Measurements from ENCODE around the gene ALK. TPM values are rescaled to one million over a fixed set of nuclear protein-coding genes. Genes with fewer than 3 reads are reported as not detected.

ALK gene
- total and polyA plus RNA-seq, 2 donors (not counting 1 experiment from before 2014, with no cell fraction given): not detected

- no peak overlapping the region for H3K9ac ChIP-seq (ENCODE audit: low read length)
- H3K27me3 Mint-ChIP-seq: peaks cover 19% of the 10 kb centered on the region
- 100% methylated on average over 1 of the region's 5 CpGs for whole genome bisulfite sequencing (ENCODE audit: insufficient coverage)
- ChIA-PET POLR2A (no interaction called here), CTCF (no interaction called here)
- H3K4me1 Mint-ChIP-seq: no peaks in the 10 kb centered on the region
- intact Hi-C loops (cut with micrococcal nuclease): no loop called here
- TF ChIP-seq EZH2 (IDR thresholded peaks at IDR 0.05; ENCODE audit: borderline replicate concordance, insufficient read depth, low read depth, low read length, poor library complexity, severe bottlenecking): no peak
- TF ChIP-seq, protein P1, sequence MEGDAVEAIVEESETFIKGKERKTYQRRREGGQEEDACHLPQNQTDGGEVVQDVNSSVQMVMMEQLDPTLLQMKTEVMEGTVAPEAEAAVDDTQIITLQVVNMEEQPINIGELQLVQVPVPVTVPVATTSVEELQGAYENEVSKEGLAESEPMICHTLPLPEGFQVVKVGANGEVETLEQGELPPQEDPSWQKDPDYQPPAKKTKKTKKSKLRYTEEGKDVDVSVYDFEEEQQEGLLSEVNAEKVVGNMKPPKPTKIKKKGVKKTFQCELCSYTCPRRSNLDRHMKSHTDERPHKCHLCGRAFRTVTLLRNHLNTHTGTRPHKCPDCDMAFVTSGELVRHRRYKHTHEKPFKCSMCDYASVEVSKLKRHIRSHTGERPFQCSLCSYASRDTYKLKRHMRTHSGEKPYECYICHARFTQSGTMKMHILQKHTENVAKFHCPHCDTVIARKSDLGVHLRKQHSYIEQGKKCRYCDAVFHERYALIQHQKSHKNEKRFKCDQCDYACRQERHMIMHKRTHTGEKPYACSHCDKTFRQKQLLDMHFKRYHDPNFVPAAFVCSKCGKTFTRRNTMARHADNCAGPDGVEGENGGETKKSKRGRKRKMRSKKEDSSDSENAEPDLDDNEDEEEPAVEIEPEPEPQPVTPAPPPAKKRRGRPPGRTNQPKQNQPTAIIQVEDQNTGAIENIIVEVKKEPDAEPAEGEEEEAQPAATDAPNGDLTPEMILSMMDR (IDR thresholded peaks at IDR 0.05): no peak
- peaks cover 0 to 3% (median 0%) of the 10 kb centered on the region in 4 experiments for H3K27me3 ChIP-seq (replicated peaks in 1 of 4; ENCODE audit: control extremely low read depth in 1 of 4, control insufficient read depth in 3 of 4, insufficient read depth in 4 of 4, low read length in 3 of 4)
- H3K27ac ChIP-seq (ENCODE audit: low read length in 2 of 2): no peak overlapping the region
- H3K27ac Mint-ChIP-seq: no peak overlapping the region
- no peak overlapping the region for H3K4me2 ChIP-seq (replicated peaks; ENCODE audit: low read depth, low read length, poor library complexity, severe bottlenecking)
- no peak overlapping the region for H3K4me3 Mint-ChIP-seq
- no peak overlapping the region for H2AFZ ChIP-seq (ENCODE audit: insufficient read depth, low read depth, low read length, poor library complexity, severe bottlenecking)
- peaks cover 0 to 3% (median 1%) of the 10 kb centered on the region in 3 donors for H3K9me3 ChIP-seq (ENCODE audit: control extremely low read depth in 1 of 3, control insufficient read depth in 2 of 3, insufficient read depth in 1 of 3, low read length in 2 of 3)
- no peak overlapping the region for H3K4me3 ChIP-seq (ENCODE audit: control extremely low read depth in 1 of 5, extremely low read depth in 1 of 5, insufficient read depth in 1 of 5, low read depth in 2 of 5, low read length in 4 of 5)
- H3K36me3 ChIP-seq (replicated peaks in 1 of 2; ENCODE audit: control extremely low read depth in 1 of 2, control insufficient read depth in 1 of 2, extremely low read depth in 1 of 2, insufficient read depth in 2 of 2, low read length in 1 of 2): no peaks in the 10 kb centered on the region
- H3K4me1 ChIP-seq (ENCODE audit: control insufficient read depth in 2 of 2, insufficient read depth in 2 of 2, low read length in 2 of 2): no peaks in the 10 kb centered on the region
- H3K79me2 ChIP-seq (ENCODE audit: control insufficient read depth, insufficient read depth, low read length): no peaks in the 10 kb centered on the region
- DNase-seq (no peak), ATAC-seq (ENCODE audit: low read depth) (no peak)
- no peaks in the 10 kb centered on the region for H3K9me3 Mint-ChIP-seq (ENCODE audit: insufficient read depth)
- H4K20me1 ChIP-seq (ENCODE audit: control insufficient read depth, insufficient read depth, low read length, poor library complexity, severe bottlenecking): no peaks in the 10 kb centered on the region
Observed at GRCh38 chr2:29786361-29786760, 135.0 kb downstream of the ALK start.

GRCh38 chr2:29783666-29784065 is 137.7 kb downstream of the ALK start:
- Mint-ChIP-seq H3K27ac (no peak overlapping the region), H3K27me3 (peaks cover 18% of the 10 kb centered on the region), H3K4me1 (no peaks in the 10 kb centered on the region), H3K9me3 (ENCODE audit: insufficient read depth) (no peaks in the 10 kb centered on the region), H3K4me3 (no peak overlapping the region)
- Histone ChIP-seq H3K9ac (ENCODE audit: low read length) (no peak overlapping the region), H3K9me3 (ENCODE audit: control extremely low read depth in 1 of 3, control insufficient read depth in 2 of 3, insufficient read depth in 1 of 3, low read length in 2 of 3) (no peaks in the 10 kb centered on the region), H3K4me3 (ENCODE audit: control extremely low read depth in 1 of 5, extremely low read depth in 1 of 5, insufficient read depth in 1 of 5, low read depth in 2 of 5, low read length in 4 of 5) (no peak overlapping the region), H3K36me3 (replicated peaks in 1 of 2; ENCODE audit: control extremely low read depth in 1 of 2, control insufficient read depth in 1 of 2, extremely low read depth in 1 of 2, insufficient read depth in 2 of 2, low read length in 1 of 2) (no peaks in the 10 kb centered on the region), H3K4me1 (ENCODE audit: control insufficient read depth in 2 of 2, insufficient read depth in 2 of 2, low read length in 2 of 2) (no peaks in the 10 kb centered on the region), H2AFZ (ENCODE audit: insufficient read depth, low read depth, low read length, poor library complexity, severe bottlenecking) (no peak overlapping the region), H4K20me1 (ENCODE audit: control insufficient read depth, insufficient read depth, low read length, poor library complexity, severe bottlenecking) (no peaks in the 10 kb centered on the region), H3K4me2 (replicated peaks; ENCODE audit: low read depth, low read length, poor library complexity, severe bottlenecking) (no peak overlapping the region), H3K27ac (ENCODE audit: low read length in 2 of 2) (no peak overlapping the region), H3K79me2 (ENCODE audit: control insufficient read depth, insufficient read depth, low read length) (no peaks in the 10 kb centered on the region), H3K27me3 (replicated peaks in 1 of 4; ENCODE audit: control extremely low read depth in 1 of 4, control insufficient read depth in 3 of 4, insufficient read depth in 4 of 4, low read length in 3 of 4) (peaks cover 0 to 3% (median 0%) of the 10 kb centered on the region in 4 experiments)
- DNase-seq (no peak), ATAC-seq (ENCODE audit: low read depth) (no peak)
- ChIA-PET CTCF (no interaction called here), POLR2A (no interaction called here)
- WGBS (ENCODE audit: insufficient coverage): 100% methylated on average over 1 of the region's 6 CpGs
- TF ChIP-seq, protein P1 (IDR thresholded peaks at IDR 0.05): no peak
- no peak for TF ChIP-seq EZH2 (IDR thresholded peaks at IDR 0.05; ENCODE audit: borderline replicate concordance, insufficient read depth, low read depth, low read length, poor library complexity, severe bottlenecking)
- intact Hi-C loops (cut with micrococcal nuclease): no loop called here
